ENCODE data around the gene EGLN1. TPM values are rescaled to one million over a fixed set of nuclear protein-coding genes. Genes with fewer than 3 reads are reported as not detected.

The EGLN1 gene
- total RNA-seq, 1 experiment from 2014 or later = 26.7 TPM

DNA sequence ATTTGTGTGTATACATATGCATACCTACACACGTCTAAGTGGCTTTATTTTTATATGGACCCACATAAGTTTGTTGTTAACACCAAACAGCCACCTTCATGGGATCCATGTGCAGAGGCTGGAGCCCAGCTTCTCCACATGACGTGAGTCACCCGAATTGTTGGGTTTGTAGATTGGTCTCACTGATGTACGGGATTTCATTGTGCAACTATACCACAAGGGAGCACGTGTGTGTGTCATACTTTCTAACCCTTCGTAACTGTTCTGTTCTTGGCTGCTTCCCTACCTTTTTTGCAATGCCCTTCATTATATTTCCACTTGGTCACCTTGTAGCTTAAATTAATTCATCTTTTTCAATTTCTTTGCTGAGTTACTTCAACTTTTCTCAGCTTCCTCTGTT is 63.0 kb downstream of the EGLN1 start:
- H3K9me3 Mint-ChIP-seq (ENCODE audit: unreplicated experiment) = no peaks in the 10 kb centered on the region
- CTCF ChIA-PET = interaction anchor here (0.5 kb wide), 1 partner anchor 107 kb away, joined by 3 read pairs; no protein-coding TSS in a partner anchor
- no peak for DNase-seq
- no peaks in the 10 kb centered on the region for H3K36me3 ChIP-seq (ENCODE audit: control insufficient read depth, insufficient read depth, low read length)
- no peak overlapping the region for H3K27ac Mint-ChIP-seq (ENCODE audit: unreplicated experiment)
- intact Hi-C loops (cut with micrococcal nuclease; ENCODE audit: unreplicated experiment) = loop anchor here (5.0 kb wide), 1 partner anchor 63 kb away; the partner anchor contains the start of gene EGLN1
- TF ChIP-seq CTCF (IDR thresholded peaks at IDR 0.05; ENCODE audit: insufficient read depth in 1 of 2, low read depth in 1 of 2, low read length in 1 of 2, severe bottlenecking in 1 of 2, unreplicated experiment in 1 of 2) = no peak
- no peaks in the 10 kb centered on the region for H3K4me1 ChIP-seq
- H3K9me3 ChIP-seq = no peaks in the 10 kb centered on the region
- H3K36me3 Mint-ChIP-seq (ENCODE audit: insufficient read depth, unreplicated experiment) = peaks cover 25% of the 10 kb centered on the region
- POLR2A ChIA-PET = no interaction called here
- no peak overlapping the region for H3K4me3 ChIP-seq (ENCODE audit: low read depth, low read length)
- H3K4me3 Mint-ChIP-seq (ENCODE audit: unreplicated experiment) = no peak overlapping the region
- no TSS peak for BruUV-seq (replicated peaks)
- H3K27me3 ChIP-seq (replicated peaks; ENCODE audit: control insufficient read depth, insufficient read depth, low read length) = no peaks in the 10 kb centered on the region
- no peaks in the 10 kb centered on the region for H3K27me3 Mint-ChIP-seq (ENCODE audit: insufficient read depth, unreplicated experiment)
- H3K4me1 Mint-ChIP-seq (ENCODE audit: low read depth, unreplicated experiment) = no peaks in the 10 kb centered on the region

DNA sequence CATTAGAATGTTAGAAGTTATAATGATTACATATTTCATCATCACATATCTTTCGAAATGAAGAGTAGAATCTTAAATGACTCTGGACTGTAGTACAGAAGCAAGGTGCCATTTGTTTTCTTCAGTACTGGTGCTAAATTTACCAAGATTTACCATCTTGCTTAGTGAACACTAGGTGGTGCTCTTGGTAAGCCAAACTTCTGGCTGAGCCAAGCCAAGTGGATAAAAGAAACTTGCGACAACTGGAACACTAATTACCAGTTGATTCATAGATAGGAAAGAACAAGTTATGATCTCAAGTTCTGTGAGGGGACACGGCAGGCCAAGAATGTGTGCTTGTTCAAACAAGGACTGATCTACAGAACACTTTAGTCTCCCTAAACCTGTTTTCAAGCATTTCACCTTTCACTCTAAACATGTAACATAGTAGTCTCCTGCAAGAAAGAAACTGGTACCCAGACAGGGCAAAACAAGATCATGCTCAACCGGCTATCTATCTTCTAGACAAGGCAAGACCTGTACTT is 64.2 kb downstream of the EGLN1 start:
- no peak overlapping the region for H3K27ac Mint-ChIP-seq (ENCODE audit: unreplicated experiment)
- no peak overlapping the region for H3K4me3 Mint-ChIP-seq (ENCODE audit: unreplicated experiment)
- no peaks in the 10 kb centered on the region for H3K4me1 Mint-ChIP-seq (ENCODE audit: low read depth, unreplicated experiment)
- TF ChIP-seq CTCF (IDR thresholded peaks at IDR 0.05; ENCODE audit: insufficient read depth in 1 of 2, low read depth in 1 of 2, low read length in 1 of 2, severe bottlenecking in 1 of 2, unreplicated experiment in 1 of 2) = peak; percentile 64 to 76
- peaks cover 27% of the 10 kb centered on the region for H3K36me3 Mint-ChIP-seq (ENCODE audit: insufficient read depth, unreplicated experiment)
- ChIA-PET CTCF (interaction anchor here (0.6 to 1.1 kb wide), 3 partner anchors 226 to 517 kb away, joined by 3 to 6 read pairs (median 4); no protein-coding TSS in a partner anchor), POLR2A (no interaction called here)
- Histone ChIP-seq H3K4me1 (no peaks in the 10 kb centered on the region), H3K4me3 (ENCODE audit: low read depth, low read length) (no peak overlapping the region), H3K27me3 (replicated peaks; ENCODE audit: control insufficient read depth, insufficient read depth, low read length) (no peaks in the 10 kb centered on the region), H3K9me3 (no peaks in the 10 kb centered on the region), H3K36me3 (ENCODE audit: control insufficient read depth, insufficient read depth, low read length) (no peaks in the 10 kb centered on the region)
- intact Hi-C loops (cut with micrococcal nuclease; ENCODE audit: unreplicated experiment) = loop anchor here (1.0 to 5.0 kb wide), 4 partner anchors 64 to 245 kb away; partner anchors contain the start of gene EGLN1
- DNase-seq = peak in 1 of 2 experiments; percentile 57
- H3K27me3 Mint-ChIP-seq (ENCODE audit: insufficient read depth, unreplicated experiment) = no peaks in the 10 kb centered on the region
- H3K9me3 Mint-ChIP-seq (ENCODE audit: unreplicated experiment) = no peaks in the 10 kb centered on the region
- no TSS peak for BruUV-seq (replicated peaks)

DNA sequence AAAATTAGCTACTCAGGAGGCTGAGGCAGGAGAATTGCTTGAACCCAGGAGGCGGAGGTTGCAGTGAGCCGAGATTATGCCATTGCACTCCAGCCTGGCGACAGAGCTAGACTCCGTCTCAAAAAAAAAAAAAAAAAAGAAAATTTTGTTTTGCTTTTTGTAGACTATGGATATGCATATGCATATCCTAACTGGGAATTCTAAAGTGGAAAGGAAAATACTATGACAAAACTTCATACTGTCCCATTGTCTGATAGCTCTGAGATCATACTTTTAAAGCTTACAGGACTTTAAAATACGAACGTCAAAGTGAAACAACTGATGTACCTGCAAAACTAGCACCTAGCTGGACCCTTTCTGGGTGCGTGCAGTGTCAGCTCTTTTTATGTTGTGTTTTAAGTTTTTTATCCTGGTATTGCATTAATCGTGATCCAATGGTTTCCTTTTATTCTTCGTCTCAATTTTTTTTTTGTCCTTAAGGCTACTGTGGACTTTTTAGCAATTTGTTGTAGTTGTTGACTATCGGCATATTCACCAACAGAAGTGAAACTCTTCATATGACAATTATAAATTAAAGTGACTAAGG is 64.8 kb downstream of the EGLN1 start:
- Mint-ChIP-seq H3K4me1 (ENCODE audit: low read depth, unreplicated experiment) (no peaks in the 10 kb centered on the region), H3K4me3 (ENCODE audit: unreplicated experiment) (no peak overlapping the region), H3K27ac (ENCODE audit: unreplicated experiment) (no peak overlapping the region), H3K9me3 (ENCODE audit: unreplicated experiment) (no peaks in the 10 kb centered on the region), H3K27me3 (ENCODE audit: insufficient read depth, unreplicated experiment) (no peaks in the 10 kb centered on the region), H3K36me3 (ENCODE audit: insufficient read depth, unreplicated experiment) (peaks cover 33% of the 10 kb centered on the region)
- Histone ChIP-seq H3K36me3 (ENCODE audit: control insufficient read depth, insufficient read depth, low read length) (no peaks in the 10 kb centered on the region), H3K4me1 (no peaks in the 10 kb centered on the region), H3K4me3 (ENCODE audit: low read depth, low read length) (no peak overlapping the region), H3K27me3 (replicated peaks; ENCODE audit: control insufficient read depth, insufficient read depth, low read length) (no peaks in the 10 kb centered on the region), H3K9me3 (no peaks in the 10 kb centered on the region)
- intact Hi-C loops (cut with micrococcal nuclease; ENCODE audit: unreplicated experiment) = loop anchor here (2.0 to 5.0 kb wide), 2 partner anchors 65 to 194 kb away; partner anchors contain the start of gene EGLN1
- TF ChIP-seq CTCF (IDR thresholded peaks at IDR 0.05; ENCODE audit: insufficient read depth in 1 of 2, low read depth in 1 of 2, low read length in 1 of 2, severe bottlenecking in 1 of 2, unreplicated experiment in 1 of 2) = no peak
- ChIA-PET POLR2A (no interaction called here), CTCF (interaction anchor here (0.6 to 1.1 kb wide), 4 partner anchors 63 to 518 kb away, joined by 3 to 6 read pairs (median 5); no protein-coding TSS in a partner anchor)
- DNase-seq = no peak
- no TSS peak for BruUV-seq (replicated peaks)

Measured in Caco-2 (cell line).